Astrocyte (in vitro differentiated cells and primary cell): ENCODE data around the gene SGSM1.

Experiments used
- EZH2 ChIP-seq: IDR thresholded peaks from 2 replicates; pipeline ENCODE4 v1.6.1; 2012; ENCODE audit warnings: mild to moderate bottlenecking, low read length, inconsistent platforms; ENCODE audit not compliant: insufficient read depth
- TF ChIP-seq, protein P1 (sequence below): IDR thresholded peaks from 2 replicates; pipeline ENCODE4 v1.5.1; 2011; ENCODE audit warnings: low read depth, mild to moderate bottlenecking, inconsistent platforms, low read length, moderate library complexity; ENCODE audit not compliant: insufficient read depth

- TF ChIP-seq, protein P1, sequence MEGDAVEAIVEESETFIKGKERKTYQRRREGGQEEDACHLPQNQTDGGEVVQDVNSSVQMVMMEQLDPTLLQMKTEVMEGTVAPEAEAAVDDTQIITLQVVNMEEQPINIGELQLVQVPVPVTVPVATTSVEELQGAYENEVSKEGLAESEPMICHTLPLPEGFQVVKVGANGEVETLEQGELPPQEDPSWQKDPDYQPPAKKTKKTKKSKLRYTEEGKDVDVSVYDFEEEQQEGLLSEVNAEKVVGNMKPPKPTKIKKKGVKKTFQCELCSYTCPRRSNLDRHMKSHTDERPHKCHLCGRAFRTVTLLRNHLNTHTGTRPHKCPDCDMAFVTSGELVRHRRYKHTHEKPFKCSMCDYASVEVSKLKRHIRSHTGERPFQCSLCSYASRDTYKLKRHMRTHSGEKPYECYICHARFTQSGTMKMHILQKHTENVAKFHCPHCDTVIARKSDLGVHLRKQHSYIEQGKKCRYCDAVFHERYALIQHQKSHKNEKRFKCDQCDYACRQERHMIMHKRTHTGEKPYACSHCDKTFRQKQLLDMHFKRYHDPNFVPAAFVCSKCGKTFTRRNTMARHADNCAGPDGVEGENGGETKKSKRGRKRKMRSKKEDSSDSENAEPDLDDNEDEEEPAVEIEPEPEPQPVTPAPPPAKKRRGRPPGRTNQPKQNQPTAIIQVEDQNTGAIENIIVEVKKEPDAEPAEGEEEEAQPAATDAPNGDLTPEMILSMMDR, result no peak
- no peak for TF ChIP-seq EZH2
Observed at GRCh38 chr22:24883432-24883831, 77.4 kb downstream of the SGSM1 start.
